Measurements from ENCODE around the gene BATF3.

The BATF3 gene

GRCh38 chr1:212669102-212669501 lies 30.5 kb downstream of the BATF3 start:
- no peak for DNase-seq (ENCODE audit: low spot score)
- Histone ChIP-seq H3K4ac (ENCODE audit: low read length) (no peak overlapping the region), H3K18ac (ENCODE audit: low read length) (no peak overlapping the region)

GRCh38 chr1:212668477-212668876 lies 31.2 kb downstream of the BATF3 start:
- no peaks in the 10 kb centered on the region for H3K9me3 ChIP-seq (replicated peaks in 1 of 2; ENCODE audit: control insufficient read depth in 2 of 2, insufficient read depth in 1 of 2, low read depth in 1 of 2, low read length in 2 of 2)
- no peak overlapping the region for H3K18ac ChIP-seq (ENCODE audit: low read length)
- H3K23ac ChIP-seq (ENCODE audit: low read depth, low read length, poor library complexity) = no peak overlapping the region
- no peak overlapping the region for H2BK120ac ChIP-seq (ENCODE audit: low read depth, low read length)
- peaks cover 0 to 2% (median 0%) of the 10 kb centered on the region in 3 experiments for H3K27me3 ChIP-seq (ENCODE audit: control insufficient read depth in 3 of 3, insufficient read depth in 3 of 3, low read depth in 1 of 3, low read length in 3 of 3)
- no peak overlapping the region for H3K4me3 ChIP-seq (ENCODE audit: low read length in 2 of 2)
- no peaks in the 10 kb centered on the region for H3K36me3 ChIP-seq (replicated peaks in 1 of 2; ENCODE audit: control insufficient read depth in 2 of 2, insufficient read depth in 2 of 2, low read length in 2 of 2)
- WGBS, 2 donors (ENCODE audit: extremely low coverage in 2 of 2, insufficient read length in 2 of 2, insufficient replicate concordance in 1 of 2) = no CpG with 5 or more reads among the region's 5 CpGs
- H2AK5ac ChIP-seq (ENCODE audit: low read depth, low read length) = no peak overlapping the region
- no peak overlapping the region for H3K4me2 ChIP-seq (ENCODE audit: insufficient read depth, low read length, poor library complexity, severe bottlenecking)
- H2BK5ac ChIP-seq (ENCODE audit: low read length) = no peak overlapping the region
- no peak overlapping the region for H3K4ac ChIP-seq (ENCODE audit: low read length)
- DNase-seq (ENCODE audit: low spot score) = no peak
- H3K9ac ChIP-seq (ENCODE audit: low read depth, low read length, poor library complexity) = no peak overlapping the region
- H3K14ac ChIP-seq (ENCODE audit: low read length) = no peak overlapping the region
- H3K4me1 ChIP-seq (ENCODE audit: control insufficient read depth in 2 of 2, insufficient read depth in 1 of 2, low read depth in 1 of 2, low read length in 2 of 2) = peaks cover 9 to 32% of the 10 kb centered on the region in 2 donors
- H3K27ac ChIP-seq (replicated peaks; ENCODE audit: low read length) = no peak overlapping the region
- H4K91ac ChIP-seq (ENCODE audit: low read depth, low read length, poor library complexity) = no peak overlapping the region
- no peaks in the 10 kb centered on the region for H3K79me1 ChIP-seq (ENCODE audit: low read depth, low read length)
- no peak overlapping the region for H4K8ac ChIP-seq (ENCODE audit: low read depth, low read length)
- H2BK12ac ChIP-seq (ENCODE audit: low read length) = no peak overlapping the region
- H2BK15ac ChIP-seq (ENCODE audit: low read length) = no peak overlapping the region
- H2AFZ ChIP-seq (ENCODE audit: low read length) = no peak overlapping the region

More at GRCh38 chr1:212669102-212669501, 30.5 kb downstream of the BATF3 start:
- Histone ChIP-seq H2BK15ac (ENCODE audit: low read length) (no peak overlapping the region), H3K27ac (replicated peaks; ENCODE audit: low read length) (no peak overlapping the region), H3K4me1 (ENCODE audit: control insufficient read depth in 2 of 2, insufficient read depth in 1 of 2, low read depth in 1 of 2, low read length in 2 of 2) (peaks cover 9 to 32% of the 10 kb centered on the region in 2 donors), H2BK12ac (ENCODE audit: low read length) (no peak overlapping the region), H2BK5ac (ENCODE audit: low read length) (no peak overlapping the region), H2AFZ (ENCODE audit: low read length) (no peak overlapping the region), H3K4me2 (ENCODE audit: insufficient read depth, low read length, poor library complexity, severe bottlenecking) (no peak overlapping the region), H3K79me1 (ENCODE audit: low read depth, low read length) (no peaks in the 10 kb centered on the region), H2AK5ac (ENCODE audit: low read depth, low read length) (no peak overlapping the region), H3K23ac (ENCODE audit: low read depth, low read length, poor library complexity) (no peak overlapping the region), H3K9me3 (replicated peaks in 1 of 2; ENCODE audit: control insufficient read depth in 2 of 2, insufficient read depth in 1 of 2, low read depth in 1 of 2, low read length in 2 of 2) (no peaks in the 10 kb centered on the region), H4K8ac (ENCODE audit: low read depth, low read length) (no peak overlapping the region), H3K27me3 (ENCODE audit: control insufficient read depth in 3 of 3, insufficient read depth in 3 of 3, low read depth in 1 of 3, low read length in 3 of 3) (peaks cover 0 to 2% (median 0%) of the 10 kb centered on the region in 3 experiments), H4K91ac (ENCODE audit: low read depth, low read length, poor library complexity) (no peak overlapping the region), H3K4me3 (ENCODE audit: low read length in 2 of 2) (no peak overlapping the region), H3K36me3 (replicated peaks in 1 of 2; ENCODE audit: control insufficient read depth in 2 of 2, insufficient read depth in 2 of 2, low read length in 2 of 2) (no peaks in the 10 kb centered on the region), H3K9ac (ENCODE audit: low read depth, low read length, poor library complexity) (no peak overlapping the region), H3K14ac (ENCODE audit: low read length) (no peak overlapping the region), H2BK120ac (ENCODE audit: low read depth, low read length) (no peak overlapping the region)
- WGBS, 2 donors (ENCODE audit: extremely low coverage in 2 of 2, insufficient read length in 2 of 2, insufficient replicate concordance in 1 of 2) = no CpG with 5 or more reads among the region's 2 CpGs

- no peak overlapping the region for H3K27ac ChIP-seq (replicated peaks; ENCODE audit: low read length)
- H3K9me3 ChIP-seq (replicated peaks in 1 of 2; ENCODE audit: control insufficient read depth in 2 of 2, insufficient read depth in 1 of 2, low read depth in 1 of 2, low read length in 2 of 2) = no peaks in the 10 kb centered on the region
- no peak overlapping the region for H3K23ac ChIP-seq (ENCODE audit: low read depth, low read length, poor library complexity)
- no peak overlapping the region for H3K4me3 ChIP-seq (ENCODE audit: low read length in 2 of 2)
- H3K79me1 ChIP-seq (ENCODE audit: low read depth, low read length) = no peaks in the 10 kb centered on the region
- no peak overlapping the region for H3K4ac ChIP-seq (ENCODE audit: low read length)
- no CpG with 5 or more reads among the region's 9 CpGs for WGBS, 2 donors (ENCODE audit: extremely low coverage in 2 of 2, insufficient read length in 2 of 2, insufficient replicate concordance in 1 of 2)
- H2AK5ac ChIP-seq (ENCODE audit: low read depth, low read length) = no peak overlapping the region
- peaks cover 0 to 2% (median 0%) of the 10 kb centered on the region in 3 experiments for H3K27me3 ChIP-seq (ENCODE audit: control insufficient read depth in 3 of 3, insufficient read depth in 3 of 3, low read depth in 1 of 3, low read length in 3 of 3)
- no peaks in the 10 kb centered on the region for H3K36me3 ChIP-seq (replicated peaks in 1 of 2; ENCODE audit: control insufficient read depth in 2 of 2, insufficient read depth in 2 of 2, low read length in 2 of 2)
- peaks cover 9 to 32% of the 10 kb centered on the region in 2 donors for H3K4me1 ChIP-seq (ENCODE audit: control insufficient read depth in 2 of 2, insufficient read depth in 1 of 2, low read depth in 1 of 2, low read length in 2 of 2)
- no peak for DNase-seq (ENCODE audit: low spot score)
- H2BK15ac ChIP-seq (ENCODE audit: low read length) = no peak overlapping the region
- H3K14ac ChIP-seq (ENCODE audit: low read length) = no peak overlapping the region
- peak overlapping the region; percentile 3 for H2AFZ ChIP-seq (ENCODE audit: low read length)
- H4K8ac ChIP-seq (ENCODE audit: low read depth, low read length) = no peak overlapping the region
- no peak overlapping the region for H4K91ac ChIP-seq (ENCODE audit: low read depth, low read length, poor library complexity)
- H2BK120ac ChIP-seq (ENCODE audit: low read depth, low read length) = no peak overlapping the region
- no peak overlapping the region for H2BK5ac ChIP-seq (ENCODE audit: low read length)
- H3K9ac ChIP-seq (ENCODE audit: low read depth, low read length, poor library complexity) = no peak overlapping the region
- no peak overlapping the region for H3K4me2 ChIP-seq (ENCODE audit: insufficient read depth, low read length, poor library complexity, severe bottlenecking)
- no peak overlapping the region for H2BK12ac ChIP-seq (ENCODE audit: low read length)
- H3K18ac ChIP-seq (ENCODE audit: low read length) = peak overlapping the region; percentile 9
Measured at GRCh38 chr1:212667223-212668139, 32.2 kb downstream of the BATF3 start.

GRCh38 chr1:212666116-212666775 lies 33.4 kb downstream of the BATF3 start:
- Histone ChIP-seq H3K9me3 (replicated peaks in 1 of 2; ENCODE audit: control insufficient read depth in 2 of 2, insufficient read depth in 1 of 2, low read depth in 1 of 2, low read length in 2 of 2) (no peaks in the 10 kb centered on the region), H3K4me1 (ENCODE audit: control insufficient read depth in 2 of 2, insufficient read depth in 1 of 2, low read depth in 1 of 2, low read length in 2 of 2) (peaks cover 7 to 26% of the 10 kb centered on the region in 2 donors), H4K8ac (ENCODE audit: low read depth, low read length) (no peak overlapping the region), H2BK12ac (ENCODE audit: low read length) (no peak overlapping the region), H4K91ac (ENCODE audit: low read depth, low read length, poor library complexity) (no peak overlapping the region), H2AK5ac (ENCODE audit: low read depth, low read length) (no peak overlapping the region), H3K4ac (ENCODE audit: low read length) (no peak overlapping the region), H3K4me2 (ENCODE audit: insufficient read depth, low read length, poor library complexity, severe bottlenecking) (no peak overlapping the region), H3K4me3 (ENCODE audit: low read length in 2 of 2) (no peak overlapping the region), H3K79me1 (ENCODE audit: low read depth, low read length) (no peaks in the 10 kb centered on the region), H3K27me3 (ENCODE audit: control insufficient read depth in 3 of 3, insufficient read depth in 3 of 3, low read depth in 1 of 3, low read length in 3 of 3) (peaks cover 0 to 2% (median 0%) of the 10 kb centered on the region in 3 experiments), H3K14ac (ENCODE audit: low read length) (no peak overlapping the region), H3K27ac (replicated peaks; ENCODE audit: low read length) (no peak overlapping the region), H2BK15ac (ENCODE audit: low read length) (no peak overlapping the region), H3K18ac (ENCODE audit: low read length) (no peak overlapping the region), H3K23ac (ENCODE audit: low read depth, low read length, poor library complexity) (no peak overlapping the region), H3K9ac (ENCODE audit: low read depth, low read length, poor library complexity) (no peak overlapping the region), H2AFZ (ENCODE audit: low read length) (no peak overlapping the region), H3K36me3 (replicated peaks in 1 of 2; ENCODE audit: control insufficient read depth in 2 of 2, insufficient read depth in 2 of 2, low read length in 2 of 2) (no peaks in the 10 kb centered on the region), H2BK5ac (ENCODE audit: low read length) (no peak overlapping the region), H2BK120ac (ENCODE audit: low read depth, low read length) (no peak overlapping the region)
- no peak for DNase-seq (ENCODE audit: low spot score)
- WGBS, 2 donors (ENCODE audit: extremely low coverage in 2 of 2, insufficient read length in 2 of 2, insufficient replicate concordance in 1 of 2) = no CpG with 5 or more reads among the region's 10 CpGs
